ENCODE measurements around the gene GAS6. TPM values are rescaled to one million over a fixed set of nuclear protein-coding genes. Genes with fewer than 3 reads are reported as not detected.

GAS6 gene
- polyA plus RNA-seq, 1 experiment, result 374 TPM

DNA sequence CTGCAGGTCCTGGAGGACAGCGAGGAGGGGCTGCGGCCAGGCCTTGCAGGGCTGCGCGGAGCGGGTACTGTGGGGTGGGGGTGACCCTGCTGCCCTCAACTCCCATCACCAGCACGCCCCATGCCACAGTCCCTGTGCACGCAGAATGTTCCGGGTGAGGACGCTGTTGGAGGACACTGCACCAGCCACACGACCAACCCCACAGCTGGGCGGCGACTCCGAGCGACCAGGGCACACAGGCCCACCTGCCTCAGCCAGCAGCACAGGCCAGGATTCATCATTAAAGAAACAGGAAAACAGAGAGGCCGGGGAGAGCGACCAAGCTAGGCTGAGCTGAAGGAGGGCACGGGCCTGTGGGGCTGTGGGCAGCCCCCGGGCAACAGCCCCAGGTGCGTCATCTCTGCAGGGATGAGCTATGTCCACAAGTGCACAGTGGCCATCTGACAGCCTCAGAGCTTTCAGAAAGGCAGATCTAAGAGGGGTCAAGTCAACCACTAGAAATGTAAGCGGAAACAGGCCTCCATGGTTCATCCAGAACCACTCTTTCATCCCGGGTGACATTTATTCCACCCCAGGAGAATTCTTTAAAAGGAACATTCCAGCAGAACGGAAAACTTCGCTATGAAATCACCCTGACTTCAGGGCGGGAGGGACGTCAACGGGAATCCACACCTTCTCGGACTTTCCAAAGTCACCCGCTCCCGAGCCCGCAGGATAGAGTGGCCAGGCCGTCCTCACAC, 1.5 kb downstream of the GAS6 start:
- CTCF ChIA-PET, result interaction anchor here (0.6 to 1.1 kb wide), 2 partner anchors 63 to 85 kb away, joined by 3 to 4 read pairs; no protein-coding TSS in a partner anchor
- DNase-seq (ENCODE audit: low read depth), result no peak
- H3K27me3 ChIP-seq (ENCODE audit: control insufficient read depth, insufficient read depth, low read length), result no peaks in the 10 kb centered on the region
- POLR2A ChIA-PET, result no interaction called here
- TF ChIP-seq, protein P1, sequence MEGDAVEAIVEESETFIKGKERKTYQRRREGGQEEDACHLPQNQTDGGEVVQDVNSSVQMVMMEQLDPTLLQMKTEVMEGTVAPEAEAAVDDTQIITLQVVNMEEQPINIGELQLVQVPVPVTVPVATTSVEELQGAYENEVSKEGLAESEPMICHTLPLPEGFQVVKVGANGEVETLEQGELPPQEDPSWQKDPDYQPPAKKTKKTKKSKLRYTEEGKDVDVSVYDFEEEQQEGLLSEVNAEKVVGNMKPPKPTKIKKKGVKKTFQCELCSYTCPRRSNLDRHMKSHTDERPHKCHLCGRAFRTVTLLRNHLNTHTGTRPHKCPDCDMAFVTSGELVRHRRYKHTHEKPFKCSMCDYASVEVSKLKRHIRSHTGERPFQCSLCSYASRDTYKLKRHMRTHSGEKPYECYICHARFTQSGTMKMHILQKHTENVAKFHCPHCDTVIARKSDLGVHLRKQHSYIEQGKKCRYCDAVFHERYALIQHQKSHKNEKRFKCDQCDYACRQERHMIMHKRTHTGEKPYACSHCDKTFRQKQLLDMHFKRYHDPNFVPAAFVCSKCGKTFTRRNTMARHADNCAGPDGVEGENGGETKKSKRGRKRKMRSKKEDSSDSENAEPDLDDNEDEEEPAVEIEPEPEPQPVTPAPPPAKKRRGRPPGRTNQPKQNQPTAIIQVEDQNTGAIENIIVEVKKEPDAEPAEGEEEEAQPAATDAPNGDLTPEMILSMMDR (IDR thresholded peaks at IDR 0.05; ENCODE audit: insufficient read depth, low read depth, low read length), result no peak
- peak overlapping the region; percentile 86 for H3K4me3 ChIP-seq (ENCODE audit: low read depth, low read length)
- H3K36me3 ChIP-seq (ENCODE audit: control insufficient read depth, insufficient read depth, low read length), result peaks cover 22% of the 10 kb centered on the region

DNA sequence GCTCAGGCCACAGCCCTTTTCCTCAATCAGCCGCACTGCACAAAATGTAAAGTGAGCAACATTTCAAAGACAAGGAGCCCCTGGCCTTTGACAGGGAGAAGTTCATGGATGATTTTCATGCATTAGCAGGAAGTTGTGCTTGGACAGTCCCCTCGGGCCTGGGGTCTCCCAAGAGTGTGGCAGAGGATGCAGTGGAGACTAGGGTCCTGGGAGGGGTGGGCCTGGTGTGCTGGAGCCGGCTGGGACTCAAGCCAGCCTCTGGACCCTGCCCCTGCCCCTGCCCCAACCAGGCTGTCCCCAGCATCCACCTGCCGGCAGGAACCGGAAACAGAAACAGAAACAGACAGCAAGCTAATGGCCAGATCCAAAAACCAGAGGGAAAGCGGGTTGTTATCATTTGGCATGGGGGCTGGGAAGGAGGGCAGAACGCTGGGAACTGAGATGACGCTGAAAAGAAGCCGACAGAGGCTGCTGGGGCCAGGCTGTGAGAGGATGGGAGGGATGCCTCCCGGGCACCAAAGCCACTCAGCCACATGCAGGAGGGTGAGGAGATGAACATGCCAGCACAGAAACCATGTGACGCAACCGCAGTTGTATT, 2.3 kb downstream of the GAS6 start:
- TF ChIP-seq, protein P1 (IDR thresholded peaks at IDR 0.05; ENCODE audit: insufficient read depth, low read depth, low read length), result no peak
- Histone ChIP-seq H3K4me3 (ENCODE audit: low read depth, low read length) (peak overlapping the region; percentile 86), H3K36me3 (ENCODE audit: control insufficient read depth, insufficient read depth, low read length) (peaks cover 22% of the 10 kb centered on the region), H3K27me3 (ENCODE audit: control insufficient read depth, insufficient read depth, low read length) (no peaks in the 10 kb centered on the region)
- POLR2A ChIA-PET, result no interaction called here
- DNase-seq (ENCODE audit: low read depth), result no peak
- CTCF ChIA-PET, result interaction anchor here (1.1 kb wide), 1 partner anchor 86 kb away, joined by 4 read pairs; no protein-coding TSS in a partner anchor

DNA sequence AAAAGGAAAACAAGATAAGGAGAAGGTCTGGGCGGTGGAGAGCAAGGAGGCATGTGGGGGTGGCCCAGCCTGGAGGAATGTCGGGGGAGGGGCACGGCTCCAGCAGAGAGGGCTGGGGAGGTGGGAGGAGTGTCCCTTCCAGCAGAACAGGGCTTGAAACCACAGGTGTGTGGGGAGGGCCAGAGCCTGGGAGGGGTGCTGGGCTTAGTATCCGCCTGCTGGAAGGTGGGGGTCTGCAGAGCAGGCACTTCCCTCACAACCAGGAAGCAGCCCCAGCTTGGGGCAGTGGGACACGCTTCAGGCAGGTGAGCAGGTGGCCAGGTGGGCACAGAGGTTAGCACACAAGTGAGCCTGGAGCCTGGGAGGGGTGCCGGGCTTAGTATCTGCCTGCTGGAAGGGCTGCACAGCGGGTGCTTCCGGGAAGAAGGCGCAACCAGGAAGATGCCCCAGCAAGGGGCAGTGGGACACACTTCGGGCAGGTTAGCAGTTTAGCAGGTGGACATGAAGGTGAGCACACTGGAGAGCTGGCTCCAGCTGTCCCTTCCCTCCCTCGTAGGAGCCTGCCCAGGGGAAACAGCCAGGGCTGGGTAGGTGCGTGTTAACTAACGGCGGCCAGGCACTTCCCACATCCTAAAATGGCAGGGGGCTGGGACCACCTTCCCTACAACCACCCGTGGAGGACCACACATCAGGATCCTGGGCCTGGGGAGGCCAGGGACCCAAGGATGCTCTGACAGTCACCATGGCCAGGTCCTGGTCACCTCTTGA, 3.0 kb downstream of the GAS6 start:
- H3K4me3 ChIP-seq (ENCODE audit: low read depth, low read length), result peak overlapping the region; percentile 86
- DNase-seq (ENCODE audit: low read depth), result no peak
- peaks cover 24% of the 10 kb centered on the region for H3K36me3 ChIP-seq (ENCODE audit: control insufficient read depth, insufficient read depth, low read length)
- POLR2A ChIA-PET, result no interaction called here
- TF ChIP-seq, protein P1 (IDR thresholded peaks at IDR 0.05; ENCODE audit: insufficient read depth, low read depth, low read length), result no peak
- CTCF ChIA-PET, result no interaction called here
- no peaks in the 10 kb centered on the region for H3K27me3 ChIP-seq (ENCODE audit: control insufficient read depth, insufficient read depth, low read length)

DNA sequence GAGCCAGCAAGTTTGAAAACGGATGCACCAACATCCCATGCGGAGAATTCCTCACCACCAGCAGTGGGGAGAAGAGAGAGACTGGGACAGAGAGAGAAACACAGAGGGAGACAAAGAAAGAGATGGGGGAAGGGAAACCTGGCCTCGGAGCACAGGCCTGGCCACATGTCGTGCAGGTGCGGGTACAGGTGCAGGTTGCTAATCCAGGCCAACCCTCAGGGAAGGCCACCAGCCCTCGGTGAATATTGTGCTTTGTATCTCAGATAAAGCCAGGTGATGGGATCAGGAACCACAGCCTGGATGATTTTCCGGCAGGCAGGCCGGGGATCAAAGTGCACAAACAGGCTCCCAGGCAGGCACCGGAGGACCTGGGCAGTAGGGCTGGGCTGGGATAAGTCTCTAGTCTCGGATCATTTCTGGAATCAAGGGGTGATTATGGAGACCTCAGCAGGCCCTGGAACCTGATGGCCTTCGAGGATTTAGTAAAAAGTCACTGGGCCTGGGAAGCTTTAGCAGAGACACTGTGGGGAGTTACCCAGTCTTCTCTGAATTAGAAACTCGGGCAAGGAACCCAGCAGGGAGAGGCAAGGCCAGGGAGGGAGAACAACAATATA, 3.7 kb downstream of the GAS6 start:
- CTCF ChIA-PET, result no interaction called here
- TF ChIP-seq, protein P1 (IDR thresholded peaks at IDR 0.05; ENCODE audit: insufficient read depth, low read depth, low read length), result no peak
- Histone ChIP-seq H3K4me3 (ENCODE audit: low read depth, low read length) (no peak overlapping the region), H3K27me3 (ENCODE audit: control insufficient read depth, insufficient read depth, low read length) (no peaks in the 10 kb centered on the region), H3K36me3 (ENCODE audit: control insufficient read depth, insufficient read depth, low read length) (peaks cover 24% of the 10 kb centered on the region)
- no peak for DNase-seq (ENCODE audit: low read depth)
- POLR2A ChIA-PET, result no interaction called here

All from BJ (cell line).